Anterior cingulate cortex (tissue), 58 donors: ENCODE data around the gene HMX2.

Source experiments
- DNase-seq, 58 donors: peaks; one replicate each; lab custom pipeline; 2025; lab: John Stamatoyannopoulos, UW

HMX2 gene

GRCh38 chr10:123147635-123148413 is at the start of gene HMX2:
Gene HMX2 (plus strand): TSS chr10:123148136. CDS start chr10:123148379, 243 bp downstream.
- DNase-seq, result no peak

- DNase-seq, result no peak
These were observed 47.7 kb upstream of the HMX2 start for GRCh38 chr10:123100030-123100762.

GRCh38 chr10:123101872-123102271 is 46.1 kb upstream of the HMX2 start:
- no peak for DNase-seq

- DNase-seq, result no peak
These were observed 45.3 kb upstream of the HMX2 start for GRCh38 chr10:123102673-123103072.

GRCh38 chr10:123103944-123104343 is 44.0 kb upstream of the HMX2 start:
- no peak for DNase-seq

- DNase-seq, result no peak
These were observed 38.5 kb upstream of the HMX2 start for GRCh38 chr10:123109466-123109865.

GRCh38 chr10:123117644-123118417 is 30.1 kb upstream of the HMX2 start:
- peak in 12 of 58 donors; percentile 3 to 17 (median 8) for DNase-seq

GRCh38 chr10:123119081-123119480 is 28.9 kb upstream of the HMX2 start:
- DNase-seq, result no peak

GRCh38 chr10:123126246-123126645 is 21.7 kb upstream of the HMX2 start:
- no peak for DNase-seq

- no peak for DNase-seq
These were observed 18.2 kb upstream of the HMX2 start for GRCh38 chr10:123129618-123130271.

GRCh38 chr10:123132576-123133477 is 15.1 kb upstream of the HMX2 start:
- DNase-seq, result peak in 53 of 58 donors; percentile 12 to 85 (median 46)

GRCh38 chr10:123133541-123134342 is 14.2 kb upstream of the HMX2 start:
- no peak for DNase-seq

GRCh38 chr10:123134343-123134914 is 13.5 kb upstream of the HMX2 start:
- DNase-seq, result no peak

GRCh38 chr10:123134915-123135414 is 13.0 kb upstream of the HMX2 start:
- DNase-seq, result no peak

GRCh38 chr10:123135415-123136141 is 12.4 kb upstream of the HMX2 start, which contains the start of gene HMX3:
Gene HMX3 (plus strand): TSS chr10:123135970. CDS start chr10:123136051, 81 bp downstream.
- no peak for DNase-seq

- no peak for DNase-seq
These were observed 11.6 kb upstream of the HMX2 start for GRCh38 chr10:123136221-123136805.
